ENCODE results near the gene SPIRE1. TPM values are rescaled to one million over a fixed set of nuclear protein-coding genes. Genes with fewer than 3 reads are reported as not detected.

Gene SPIRE1
- total and polyA plus RNA-seq, 8 donors, result 3.1 to 24.4 (median 8.4) TPM

GRCh38 chr18:12477606-12478005 lies 180.3 kb downstream of the SPIRE1 start:
- Histone ChIP-seq H3K4me1 (no peaks in the 10 kb centered on the region), H3K36me3 (peaks cover 7 to 45% (median 22%) of the 10 kb centered on the region in 4 donors), H3K27me3 (no peaks in the 10 kb centered on the region), H3K4me3 (no peak overlapping the region), H3K9me3 (no peaks in the 10 kb centered on the region), H3K27ac (no peak overlapping the region)
- TF ChIP-seq CTCF (IDR thresholded peaks at IDR 0.05), result no peak
- TF ChIP-seq POLR2A (IDR thresholded peaks at IDR 0.05), result no peak
- TF ChIP-seq EP300 (IDR thresholded peaks at IDR 0.05), result no peak
- no peak for TF ChIP-seq POLR2AphosphoS5 (IDR thresholded peaks at IDR 0.05)
- DNase-seq, result no peak
- intact Hi-C loops (cut with DNase I; ENCODE audit: low total_unique reads), result no loop called here
- 90 to 97% (median 93%) methylated on average over 11 of the region's 11 CpGs for WGBS, 5 donors

GRCh38 chr18:12476955-12477354 lies 181.0 kb downstream of the SPIRE1 start:
- no peak for DNase-seq
- intact Hi-C loops (cut with DNase I; ENCODE audit: low total_unique reads), result no loop called here
- peaks cover 7 to 47% (median 22%) of the 10 kb centered on the region in 4 donors for H3K36me3 ChIP-seq
- TF ChIP-seq EP300 (IDR thresholded peaks at IDR 0.05) (no peak), CTCF (IDR thresholded peaks at IDR 0.05) (no peak), POLR2AphosphoS5 (IDR thresholded peaks at IDR 0.05) (no peak), POLR2A (IDR thresholded peaks at IDR 0.05) (no peak)
- H3K27me3 ChIP-seq, result no peaks in the 10 kb centered on the region
- WGBS, 5 donors, result 88 to 93% (median 90%) methylated on average over 2 of the region's 2 CpGs
- H3K4me1 ChIP-seq, result no peaks in the 10 kb centered on the region
- no peaks in the 10 kb centered on the region for H3K9me3 ChIP-seq
- no peak overlapping the region for H3K27ac ChIP-seq
- no peak overlapping the region for H3K4me3 ChIP-seq

DNA sequence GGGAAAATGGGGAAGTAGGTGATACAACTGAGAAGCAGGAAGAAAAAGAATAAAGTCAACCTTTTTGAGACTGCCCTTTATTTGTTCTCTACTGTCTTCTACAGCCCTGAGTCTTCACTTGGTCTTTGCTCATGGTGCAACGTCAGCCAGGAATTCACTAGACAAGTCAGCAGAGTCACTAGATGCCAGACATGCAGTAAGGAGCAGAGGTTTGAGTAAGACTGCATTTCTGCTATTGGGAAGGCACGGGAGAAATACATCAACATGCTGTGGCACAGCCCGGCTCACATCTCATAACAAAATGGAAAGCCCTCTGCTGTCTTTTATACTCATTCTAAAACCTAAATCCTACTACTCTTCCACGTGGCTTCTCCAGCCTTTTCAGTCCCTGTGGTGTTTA lies 183.0 kb downstream of the SPIRE1 start:
- WGBS, 5 donors, result 78 to 90% (median 89%) methylated on average over 4 of the region's 4 CpGs
- Histone ChIP-seq H3K4me1 (no peaks in the 10 kb centered on the region), H3K9me3 (no peaks in the 10 kb centered on the region), H3K27ac (no peak overlapping the region), H3K27me3 (no peaks in the 10 kb centered on the region), H3K4me3 (no peak overlapping the region), H3K36me3 (peaks cover 7 to 47% (median 22%) of the 10 kb centered on the region in 4 donors)
- DNase-seq, result no peak
- intact Hi-C loops (cut with DNase I; ENCODE audit: low total_unique reads), result no loop called here
- TF ChIP-seq EP300 (IDR thresholded peaks at IDR 0.05), result no peak
- no peak for TF ChIP-seq POLR2AphosphoS5 (IDR thresholded peaks at IDR 0.05)
- TF ChIP-seq CTCF (IDR thresholded peaks at IDR 0.05), result no peak
- no peak for TF ChIP-seq POLR2A (IDR thresholded peaks at IDR 0.05)

DNA sequence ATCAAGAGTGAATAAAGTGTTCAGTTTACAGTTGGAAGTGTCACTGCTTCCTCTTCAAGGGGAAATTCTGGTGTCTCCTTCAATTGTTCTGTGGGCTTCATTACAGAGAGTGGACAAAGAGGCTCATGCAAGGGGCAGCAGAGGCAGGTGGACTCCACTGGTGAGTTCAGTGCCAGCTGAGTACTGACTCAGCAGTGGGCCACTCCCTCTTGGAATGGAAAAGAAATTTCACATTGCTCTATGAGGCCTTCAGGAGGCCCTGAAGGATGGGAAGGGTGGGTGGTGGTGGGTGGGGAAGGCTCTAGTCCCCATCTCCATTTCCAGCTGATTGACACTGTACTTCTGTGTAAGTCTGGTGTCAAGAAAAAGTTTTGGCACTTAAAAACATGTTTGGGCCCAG lies 183.8 kb downstream of the SPIRE1 start:
- TF ChIP-seq POLR2A (IDR thresholded peaks at IDR 0.05) (no peak), EP300 (IDR thresholded peaks at IDR 0.05) (no peak), POLR2AphosphoS5 (IDR thresholded peaks at IDR 0.05) (no peak), CTCF (IDR thresholded peaks at IDR 0.05) (no peak)
- intact Hi-C loops (cut with DNase I; ENCODE audit: low total_unique reads), result no loop called here
- H3K27ac ChIP-seq, result no peak overlapping the region
- H3K36me3 ChIP-seq, result peaks cover 7 to 40% (median 19%) of the 10 kb centered on the region in 4 donors
- DNase-seq, result no peak
- H3K9me3 ChIP-seq, result no peaks in the 10 kb centered on the region
- no peak overlapping the region for H3K4me3 ChIP-seq
- H3K27me3 ChIP-seq, result no peaks in the 10 kb centered on the region
- H3K4me1 ChIP-seq, result no peaks in the 10 kb centered on the region

Measured in stomach (tissue), 9 donors.